GM23248 (cell line): ENCODE results near the gene PSD. TPM values are rescaled to one million over a fixed set of nuclear protein-coding genes. Genes with fewer than 3 reads are reported as not detected.

Experiments used
- DNase-seq: peaks from one replicate; pipeline ENCODE4 v3.0.0-alpha.2; 2015
- H2AFZ ChIP-seq: fragments of 200-600 bp; sonication (generic); 2 replicates; pipeline ENCODE4 v1.6.1; 2016; ENCODE audit warnings: antibody characterized with exemption
- H3F3A ChIP-seq: fragments of 200-600 bp; sonication (generic); 2 replicates; pipeline ENCODE4 v1.6.1; 2016; ENCODE audit warnings: mild to moderate bottlenecking, antibody characterized with exemption, mixed run types; ENCODE audit not compliant: insufficient read depth
- H3K27ac ChIP-seq: fragments of 200-600 bp; sonication (generic); 2 replicates; pipeline ENCODE4 v1.5.1; 2016; ENCODE audit warnings: mild to moderate bottlenecking
- H3K27me3 ChIP-seq: fragments of 200-600 bp; sonication (generic); replicated peaks from 2 replicates; pipeline ENCODE4 v1.6.1; 2016; ENCODE audit warnings: mild to moderate bottlenecking; ENCODE audit not compliant: insufficient read depth
- H3K36me3 ChIP-seq: fragments of 200-600 bp; sonication (generic); 2 replicates; pipeline ENCODE4 v1.6.1; 2016; ENCODE audit warnings: low read depth, mild to moderate bottlenecking
- H3K4me1 ChIP-seq: fragments of 200-600 bp; sonication (generic); 2 replicates; pipeline ENCODE4 v1.6.1; 2016; ENCODE audit warnings: mild to moderate bottlenecking; ENCODE audit not compliant: insufficient read depth
- H3K4me2 ChIP-seq: fragments of 200-600 bp; sonication (generic); one replicate; pipeline ENCODE4 v1.6.1; 2016; ENCODE audit warnings: mild to moderate bottlenecking; ENCODE audit not compliant: unreplicated experiment
- H3K4me3 ChIP-seq: fragments of 200-600 bp; sonication (generic); 2 replicates; pipeline ENCODE4 v1.5.1; 2016; ENCODE audit warnings: mild to moderate bottlenecking
- H3K79me2 ChIP-seq: fragments of 200-600 bp; sonication (generic); 2 replicates; pipeline ENCODE4 v1.6.1; 2016; ENCODE audit warnings: mild to moderate bottlenecking; ENCODE audit not compliant: insufficient read depth
- H3K9ac ChIP-seq: fragments of 200-600 bp; sonication (generic); 2 replicates; pipeline ENCODE4 v1.6.1; 2016; ENCODE audit warnings: mild to moderate bottlenecking
- H3K9me2 ChIP-seq: fragments of 200-600 bp; sonication (generic); 2 replicates; pipeline ENCODE4 v1.6.1; 2016; ENCODE audit warnings: mixed run types, mild to moderate bottlenecking, moderate library complexity; ENCODE audit not compliant: insufficient read depth
- H3K9me3 ChIP-seq: fragments of 200-600 bp; sonication (generic); one replicate; pipeline ENCODE4 v1.6.1; 2017; ENCODE audit warnings: low read depth
- H4K20me1 ChIP-seq: fragments of 200-600 bp; sonication (generic); 2 replicates; pipeline ENCODE4 v1.6.0; 2016; ENCODE audit not compliant: insufficient read depth
- EZH2 ChIP-seq: fragments of 200-600 bp; sonication (generic); IDR thresholded peaks from 2 replicates; pipeline ENCODE4 v1.6.1; 2018; ENCODE audit warnings: antibody characterized with exemption, mild to moderate bottlenecking; ENCODE audit not compliant: insufficient read depth, poor library complexity, severe bottlenecking
- EZH2phosphoT487 ChIP-seq: fragments of 200-600 bp; sonication (generic); IDR thresholded peaks from 2 replicates; pipeline ENCODE4 v1.6.1; 2018; ENCODE audit warnings: antibody characterized with exemption, moderate library complexity, mild to moderate bottlenecking, low read depth; ENCODE audit not compliant: insufficient read depth
- WGBS, 2 experiments: methylation state at CpG; one replicate each; pipeline ENCODE4 v1.1.6; 2015 to 2017; ENCODE audit warnings: low lambda C conversion rate in 2 of 2, low coverage in 1 of 2; ENCODE audit errors: missing lambda C conversion rate in 2 of 2; 5-methylcytosine and 5-hydroxymethylcytosine counted together
- in situ Hi-C: fragments of 300-500 bp; cut with MboI; formaldehyde crosslinking; loops from 2 replicates; pipeline ENCODE4 v1.15.0; 2020
- polyA plus RNA-seq: library from polyadenylated mRNA; unstranded; fragments of >200 nt; fragmentation: Nextera tagmentation; extraction: Ambion mirVana; gene quantifications from 2 replicates; pipeline ENCODE4 v1.2.1, GENCODE V29; 2016
- total RNA-seq: library from RNA; depleted of rRNA; stranded (reverse); fragments of >200 nt; shearing (Covaris generic); gene quantifications from 2 replicates; pipeline ENCODE4 v1.2.3, GENCODE V29; 2014

PSD gene
- total and polyA plus RNA-seq, 2 experiments from 2014 or later = 1.8 to 11.3 TPM

DNA sequence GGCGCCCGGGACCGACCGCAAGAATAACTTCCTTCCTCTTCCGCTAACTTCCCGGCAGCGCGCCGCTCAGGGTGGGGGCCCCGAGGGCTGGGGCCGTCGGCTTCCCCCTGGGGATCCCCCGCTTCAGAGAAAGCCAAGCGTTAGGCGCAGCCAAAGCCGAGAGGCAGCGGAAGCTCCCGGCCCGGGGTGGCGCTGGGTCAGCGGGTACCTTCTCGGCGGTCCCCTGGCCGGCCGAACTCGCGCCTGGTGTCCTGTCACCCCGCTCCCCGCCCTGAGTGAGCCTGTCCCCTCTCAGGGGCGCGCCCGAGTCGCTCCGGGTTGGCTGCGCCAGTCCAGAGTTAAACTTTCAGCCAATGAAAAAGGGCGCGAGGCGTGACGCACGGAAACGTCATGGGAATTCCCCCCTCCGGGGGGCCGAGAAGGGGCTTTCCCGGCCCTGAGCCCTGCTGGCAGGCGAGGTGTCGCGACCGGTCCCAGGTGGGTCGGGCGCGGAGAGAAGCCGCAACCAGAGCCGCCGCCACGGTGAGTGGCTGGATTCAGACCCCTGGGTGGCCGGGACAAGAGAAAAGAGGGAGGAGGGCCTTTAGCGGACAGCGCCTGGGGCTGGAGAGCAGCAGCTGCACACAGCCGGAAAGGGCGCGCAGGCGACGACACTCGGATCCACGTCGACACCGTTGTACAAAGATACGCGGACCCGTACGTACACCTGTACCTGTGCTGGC, 24.3 kb downstream of the PSD start:
- peak overlapping the region; percentile 87 for H3K4me3 ChIP-seq
- H2AFZ ChIP-seq = peak overlapping the region; percentile 95
- in situ Hi-C loops = no loop called here

GRCh38 chr10:102393411-102394078, 25.0 kb downstream of the PSD start:
- TF ChIP-seq EZH2 = no peak
- no peak for TF ChIP-seq EZH2phosphoT487
- Histone ChIP-seq H3K36me3 (no peaks in the 10 kb centered on the region), H3K27me3 (no peaks in the 10 kb centered on the region), H3K9me2 (no peaks in the 10 kb centered on the region), H3K4me2 (peak overlapping the region; percentile 99), H3K79me2 (peaks cover 14% of the 10 kb centered on the region), H3K4me3 (peak overlapping the region; percentile 87), H3K27ac (peak overlapping the region; percentile 87), H3F3A (0 out of 2 replicates have a peak, but pooled peaks cover 7% of the 10 kb centered on the region), H3K9me3 (no peaks in the 10 kb centered on the region), H2AFZ (peak overlapping the region; percentile 95), H3K9ac (peak overlapping the region; percentile 88), H4K20me1 (no peaks in the 10 kb centered on the region), H3K4me1 (peaks cover 11% of the 10 kb centered on the region; the same call in 1 of the 2 replicates)
- in situ Hi-C loops = no loop called here
- WGBS, 2 experiments = 31 to 33% methylated on average over 28 to 30 of the region's 30 CpGs
- no peak for DNase-seq

More for the DNA sequence above, 24.3 kb downstream of the PSD start:
- H3K79me2 ChIP-seq = peaks cover 14% of the 10 kb centered on the region
- H3F3A ChIP-seq = 0 out of 2 replicates have a peak, but pooled peaks cover 7% of the 10 kb centered on the region
- no peaks in the 10 kb centered on the region for H3K27me3 ChIP-seq
- peak overlapping the region; percentile 99 for H3K4me2 ChIP-seq
- WGBS, 2 experiments = 1% methylated on average over 35 to 60 of the region's 71 CpGs
- peak overlapping the region; percentile 88 for H3K9ac ChIP-seq
- H3K27ac ChIP-seq = peak overlapping the region; percentile 87
- H3K9me2 ChIP-seq = no peaks in the 10 kb centered on the region
- H3K4me1 ChIP-seq = peaks cover 11% of the 10 kb centered on the region; the same call in 1 of the 2 replicates
- H3K9me3 ChIP-seq = no peaks in the 10 kb centered on the region
- TF ChIP-seq EZH2 = no peak
- no peak for TF ChIP-seq EZH2phosphoT487
- DNase-seq = peak; percentile 96
- no peaks in the 10 kb centered on the region for H4K20me1 ChIP-seq
- H3K36me3 ChIP-seq = no peaks in the 10 kb centered on the region

DNA sequence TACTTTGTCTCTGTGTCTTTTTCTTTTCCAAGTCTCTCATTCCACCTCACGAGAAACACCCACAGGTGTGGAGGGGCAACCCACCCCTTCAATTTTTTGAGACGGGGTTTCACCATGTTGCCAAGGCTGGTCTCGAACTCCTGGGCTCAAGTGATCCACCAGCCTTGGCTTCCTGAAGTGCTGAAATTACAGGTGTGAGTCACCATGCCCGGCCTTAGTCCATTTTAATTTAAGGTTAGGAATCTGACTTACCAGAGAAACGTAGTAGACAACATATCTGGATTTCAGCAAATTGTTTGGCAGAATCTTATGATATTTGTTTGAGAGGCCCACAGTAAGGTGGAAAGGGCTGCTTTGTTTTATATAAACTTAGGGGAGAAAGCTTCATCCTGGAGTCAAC, 26.3 kb downstream of the PSD start:
- 66 to 80% methylated on average over 5 of the region's 5 CpGs for WGBS, 2 experiments
- Histone ChIP-seq H3K4me3 (no peak overlapping the region), H3K79me2 (peaks cover 11% of the 10 kb centered on the region), H2AFZ (no peak overlapping the region), H3K4me2 (no peak overlapping the region), H4K20me1 (no peaks in the 10 kb centered on the region), H3F3A (0 out of 2 replicates have a peak, but pooled peaks cover 7% of the 10 kb centered on the region), H3K27me3 (no peaks in the 10 kb centered on the region), H3K9ac (no peak overlapping the region), H3K36me3 (no peaks in the 10 kb centered on the region), H3K9me2 (no peaks in the 10 kb centered on the region), H3K27ac (no peak overlapping the region), H3K4me1 (peaks cover 11% of the 10 kb centered on the region; the same call in 1 of the 2 replicates), H3K9me3 (no peaks in the 10 kb centered on the region)
- in situ Hi-C loops = no loop called here
- no peak for DNase-seq
- TF ChIP-seq EZH2phosphoT487 (no peak), EZH2 (no peak)

- H3K4me2 ChIP-seq = no peak overlapping the region
- peaks cover 7% of the 10 kb centered on the region; the same call in 1 of the 2 replicates for H3F3A ChIP-seq
- no peaks in the 10 kb centered on the region for H3K79me2 ChIP-seq
- no peaks in the 10 kb centered on the region for H3K36me3 ChIP-seq
- H3K4me3 ChIP-seq = no peak overlapping the region
- in situ Hi-C loops = no loop called here
- H3K4me1 ChIP-seq = 0 out of 2 replicates have a peak, but pooled peaks cover 5% of the 10 kb centered on the region
- no peak overlapping the region for H3K9ac ChIP-seq
- DNase-seq = no peak
- H2AFZ ChIP-seq = no peak overlapping the region
- no peak overlapping the region for H3K27ac ChIP-seq
- no peak for TF ChIP-seq EZH2
- no peak for TF ChIP-seq EZH2phosphoT487
- H3K9me2 ChIP-seq = no peaks in the 10 kb centered on the region
- H4K20me1 ChIP-seq = no peaks in the 10 kb centered on the region
- no peaks in the 10 kb centered on the region for H3K9me3 ChIP-seq
- 50 to 52% methylated on average over 3 of the region's 3 CpGs for WGBS, 2 experiments
- H3K27me3 ChIP-seq = no peaks in the 10 kb centered on the region
Measured at GRCh38 chr10:102389894-102390293, 28.7 kb downstream of the PSD start.
